SK-N-MC (cell line): Measurements from ENCODE around the gene RCSD1.

ENCODE experiments used
- EZH2 ChIP-seq: fragments of 200-600 bp; sonication (generic); IDR thresholded peaks from one replicate; pipeline ENCODE4 v1.6.1; 2017; ENCODE audit warnings: antibody characterized with exemption
- FOXP2 ChIP-seq: optimal IDR thresholded peaks from 2 replicates; pipeline ENCODE3; 2011; ENCODE audit warnings: mild to moderate bottlenecking, moderate library complexity; ENCODE audit not compliant: insufficient read depth; ENCODE audit errors: extremely low read length, control extremely low read depth
- POLR2AphosphoS5 ChIP-seq: IDR thresholded peaks from 2 replicates; pipeline ENCODE4 v1.6.1; 2012; ENCODE audit warnings: mild to moderate bottlenecking, low read depth, low read length, borderline replicate concordance

- TF ChIP-seq EZH2: no peak
- TF ChIP-seq POLR2AphosphoS5: no peak
- TF ChIP-seq FOXP2: no peak
Observed at GRCh38 chr1:167681024-167681423, 51.0 kb downstream of the RCSD1 start.
